ENCODE data around the gene APEX2.
"Not testable (repeated sequence)": the region's sequence is repeated elsewhere in the genome, so short reads cannot be mapped to it uniquely, and the experiment has no call there.

The APEX2 gene, protein sequence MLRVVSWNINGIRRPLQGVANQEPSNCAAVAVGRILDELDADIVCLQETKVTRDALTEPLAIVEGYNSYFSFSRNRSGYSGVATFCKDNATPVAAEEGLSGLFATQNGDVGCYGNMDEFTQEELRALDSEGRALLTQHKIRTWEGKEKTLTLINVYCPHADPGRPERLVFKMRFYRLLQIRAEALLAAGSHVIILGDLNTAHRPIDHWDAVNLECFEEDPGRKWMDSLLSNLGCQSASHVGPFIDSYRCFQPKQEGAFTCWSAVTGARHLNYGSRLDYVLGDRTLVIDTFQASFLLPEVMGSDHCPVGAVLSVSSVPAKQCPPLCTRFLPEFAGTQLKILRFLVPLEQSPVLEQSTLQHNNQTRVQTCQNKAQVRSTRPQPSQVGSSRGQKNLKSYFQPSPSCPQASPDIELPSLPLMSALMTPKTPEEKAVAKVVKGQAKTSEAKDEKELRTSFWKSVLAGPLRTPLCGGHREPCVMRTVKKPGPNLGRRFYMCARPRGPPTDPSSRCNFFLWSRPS

DNA sequence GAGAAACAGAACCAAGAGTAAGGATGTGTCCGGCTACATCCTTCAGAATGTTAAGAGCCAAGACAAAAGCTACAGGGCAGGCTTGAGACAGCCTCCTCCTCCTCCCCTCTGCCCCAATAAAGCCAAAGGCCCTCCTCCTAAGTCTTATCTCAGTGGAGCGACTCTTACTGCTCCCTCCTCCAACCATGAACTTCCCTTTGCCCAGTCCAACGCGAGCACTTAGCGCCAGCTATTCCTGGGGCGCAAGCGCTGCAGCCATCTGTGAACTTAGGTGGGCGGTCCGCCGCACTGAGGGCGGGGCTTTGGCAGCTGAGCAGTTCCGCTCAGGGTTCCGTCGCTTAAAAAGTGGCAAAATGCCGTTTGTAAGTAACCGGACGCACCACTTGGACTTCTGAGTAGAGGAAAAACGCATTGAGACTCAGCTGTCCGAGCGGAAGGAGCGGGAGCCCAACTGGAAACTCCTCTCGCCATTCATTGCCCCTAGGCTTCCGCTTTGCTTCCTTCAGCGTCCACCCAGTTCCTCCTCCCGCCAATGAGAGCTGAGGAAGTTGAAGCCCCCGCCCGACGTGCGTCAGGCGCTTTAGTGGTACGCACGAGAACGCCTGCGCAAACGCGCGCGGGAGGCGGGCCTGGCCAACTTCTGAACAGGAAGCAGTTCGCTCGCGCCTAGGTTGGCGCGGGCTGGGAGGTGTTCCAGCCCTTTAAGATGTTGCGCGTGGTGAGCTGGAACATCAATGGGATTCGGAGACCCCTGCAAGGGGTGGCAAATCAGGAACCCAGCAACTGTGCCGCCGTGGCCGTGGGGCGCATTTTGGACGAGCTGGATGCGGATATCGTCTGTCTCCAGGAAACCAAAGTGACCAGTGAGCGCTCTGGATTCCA is at the start of gene APEX2:
Gene APEX2 (plus strand): TSS at position 647 of the 882 bp plus-strand sequence. CDS start 60 bp downstream, at position 707.
- DNase-seq = peak; percentile 90

- no peak for DNase-seq
Measured at GRCh38 chrX:54950730-54951375, 49.3 kb upstream of the APEX2 start.

- DNase-seq = no peak
Measured at GRCh38 chrX:54961750-54962149, 38.4 kb upstream of the APEX2 start.

DNA sequence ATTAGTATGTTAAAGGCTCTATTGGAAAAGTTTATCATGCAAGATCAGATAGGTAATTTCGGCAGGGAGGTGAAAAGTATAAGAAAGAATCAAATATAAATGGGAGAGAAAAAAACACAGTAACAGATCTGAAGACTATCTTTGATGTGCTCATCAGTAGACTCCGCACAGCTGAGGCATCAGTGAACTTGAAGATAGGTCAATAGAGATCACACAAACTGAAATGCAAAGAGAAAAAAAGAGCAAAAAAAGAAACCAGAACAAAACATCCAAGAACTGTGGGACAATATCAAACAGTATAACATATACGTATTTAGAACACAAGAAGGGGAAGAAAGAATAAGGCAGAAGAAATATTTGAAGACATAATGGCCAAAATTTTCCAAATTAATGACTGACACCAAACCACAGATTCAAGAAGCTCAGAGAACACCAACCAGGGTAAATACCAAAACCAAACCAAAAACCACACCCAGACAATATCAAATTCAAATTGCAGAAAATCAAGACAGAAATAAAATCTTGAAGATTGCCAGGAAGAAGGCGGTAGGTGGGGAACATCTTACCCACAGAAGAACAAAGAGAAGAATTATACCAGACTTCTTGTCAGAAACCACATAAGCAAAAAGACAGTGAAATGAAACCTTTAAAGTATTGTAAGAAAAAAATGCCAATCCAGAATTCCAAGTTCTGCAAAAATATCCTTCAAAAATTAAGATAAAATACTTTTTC is 35.2 kb upstream of the APEX2 start:
- DNase-seq = no peak

DNA sequence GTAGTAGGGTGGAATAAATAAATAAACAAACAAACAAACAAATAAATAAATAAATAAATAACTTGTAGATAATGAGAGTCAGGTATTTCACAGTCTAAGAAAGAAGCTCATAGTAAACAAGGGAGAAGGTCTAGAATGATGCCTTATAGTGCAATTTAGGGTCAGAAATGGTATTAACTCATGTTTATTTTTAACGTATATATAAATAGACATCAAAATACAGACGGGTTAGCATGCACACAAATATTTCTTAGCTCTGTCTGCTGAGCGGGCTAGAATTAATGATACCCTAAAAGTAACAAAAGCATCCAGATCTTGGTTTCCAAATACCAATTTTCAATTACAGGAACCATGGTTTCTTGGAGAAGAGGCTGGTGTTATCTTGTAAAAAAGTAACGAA is 22.8 kb upstream of the APEX2 start:
- no peak for DNase-seq

DNA sequence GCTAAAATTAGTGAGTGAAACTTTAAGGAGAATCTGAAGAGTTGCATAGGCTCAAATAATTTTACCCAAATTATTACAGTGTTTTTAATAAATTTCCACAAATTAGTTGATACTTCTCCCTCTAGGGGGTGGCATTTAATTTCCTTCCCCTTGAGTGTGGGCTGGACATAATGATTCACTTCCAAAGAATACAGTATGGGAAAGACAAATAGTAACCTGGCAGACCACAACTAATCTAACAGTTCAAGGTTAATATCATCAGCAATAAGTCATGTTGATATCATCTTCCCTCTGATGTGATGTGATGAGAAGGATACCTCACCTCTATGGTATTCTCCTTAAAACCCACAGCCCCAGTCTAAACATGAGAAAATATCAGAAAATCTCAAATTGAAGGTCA is 21.7 kb upstream of the APEX2 start:
- DNase-seq = no peak

DNA sequence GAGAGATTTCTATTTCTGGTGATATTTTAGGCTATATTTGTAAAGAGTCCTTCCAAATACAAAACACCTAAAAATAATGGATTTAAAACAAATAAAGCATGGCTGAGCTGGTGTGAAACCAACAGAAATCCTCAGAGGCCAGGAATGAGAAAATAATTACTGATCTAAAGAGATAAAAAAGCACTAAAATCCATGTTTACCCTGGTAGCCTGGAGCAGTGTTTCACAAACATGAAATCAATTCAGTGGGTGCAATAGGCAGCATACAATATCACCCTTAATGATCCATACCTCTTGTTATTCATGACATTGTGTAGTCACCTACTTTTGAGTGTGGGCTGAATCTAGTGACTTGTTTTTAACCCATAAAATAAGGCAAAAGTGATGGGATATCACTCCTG is 20.7 kb upstream of the APEX2 start:
- DNase-seq = no peak

GRCh38 chrX:54980334-54980733 is 19.8 kb upstream of the APEX2 start:
- DNase-seq = no peak

GRCh38 chrX:54983306-54983705 is 16.9 kb upstream of the APEX2 start:
- DNase-seq = not testable (repeated sequence)

DNA sequence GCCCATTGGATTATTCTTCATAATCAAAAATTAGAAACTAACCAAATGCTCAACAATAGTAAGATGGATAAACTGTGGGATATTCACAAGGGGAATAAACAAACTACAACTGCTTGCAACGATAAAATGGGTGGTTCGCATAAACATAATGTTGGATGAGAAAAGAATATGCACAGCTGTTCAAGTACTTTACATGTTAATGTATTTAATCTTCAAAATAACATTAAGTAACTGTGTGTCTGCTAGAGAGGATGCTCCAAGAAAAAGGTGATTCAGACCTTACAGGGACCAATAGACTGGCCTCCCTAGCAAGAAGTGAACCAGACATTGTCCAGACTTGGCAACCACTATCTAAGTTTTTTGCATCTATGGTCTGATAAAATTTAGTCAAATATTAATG is 8.5 kb upstream of the APEX2 start:
- DNase-seq = no peak

GRCh38 chrX:54992911-54993622 is 7.1 kb upstream of the APEX2 start:
- no peak for DNase-seq

DNA sequence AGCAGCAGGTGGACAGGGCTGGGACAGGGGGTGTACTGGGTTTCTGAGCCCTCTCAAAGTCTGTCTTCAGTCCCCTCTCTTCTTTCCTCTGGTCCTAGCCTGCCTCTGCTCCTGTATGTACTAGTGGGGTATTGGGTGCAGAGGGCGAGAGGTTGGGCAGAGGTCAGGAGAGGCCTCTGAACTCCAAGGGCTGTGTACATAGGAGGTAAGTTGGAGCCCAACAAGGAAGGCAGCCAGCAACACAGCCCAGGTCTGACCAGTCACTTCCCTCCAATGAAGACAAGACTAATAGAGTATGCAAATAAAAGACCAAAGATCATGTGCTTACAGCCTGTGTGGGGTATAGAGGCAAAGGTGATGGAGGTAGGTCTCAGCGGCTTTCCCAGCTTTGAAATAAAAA is 6.1 kb upstream of the APEX2 start, which contains the start of gene PFKFB1:
Gene PFKFB1 (minus strand): TSS at position 90 of the 400 bp plus-strand sequence. CDS start 181 bp downstream, outside the sequence.
- no peak for DNase-seq

GRCh38 chrX:54994668-54995351 is 5.4 kb upstream of the APEX2 start:
- DNase-seq = no peak

GRCh38 chrX:54995621-54996020 is 4.5 kb upstream of the APEX2 start:
- no peak for DNase-seq

GRCh38 chrX:55004231-55004630 is 4.1 kb downstream of the APEX2 start:
- DNase-seq = no peak

- DNase-seq = no peak
Measured at GRCh38 chrX:55005256-55005655, 5.1 kb downstream of the APEX2 start.

- DNase-seq = no peak
Measured at GRCh38 chrX:55006827-55007621, 6.9 kb downstream of the APEX2 start.

- DNase-seq = no peak
Measured at GRCh38 chrX:55007656-55008055, 7.5 kb downstream of the APEX2 start.

- DNase-seq = no peak
Measured at GRCh38 chrX:55008571-55009358, 8.6 kb downstream of the APEX2 start.
